ENCODE data around the gene FHIP1B.

FHIP1B gene

GRCh38 chr11:6245536-6245935 is 11.1 kb upstream of the FHIP1B start:
- TF ChIP-seq CTCF (IDR thresholded peaks at IDR 0.05; ENCODE audit: low read depth, low read length), result no peak
- no peak overlapping the region for H3K4me3 ChIP-seq (ENCODE audit: low read depth, low read length)
- no peaks in the 10 kb centered on the region for H3K27me3 ChIP-seq
- no peak for DNase-seq
- no peaks in the 10 kb centered on the region for H3K36me3 ChIP-seq
- H3K4me1 ChIP-seq, result no peaks in the 10 kb centered on the region
- H3K9me3 ChIP-seq, result no peaks in the 10 kb centered on the region

GRCh38 chr11:6241316-6241715 is 6.9 kb upstream of the FHIP1B start:
- no peak for DNase-seq
- Histone ChIP-seq H3K9me3 (no peaks in the 10 kb centered on the region), H3K27me3 (no peaks in the 10 kb centered on the region), H3K4me3 (ENCODE audit: low read depth, low read length) (no peak overlapping the region), H3K4me1 (no peaks in the 10 kb centered on the region), H3K36me3 (no peaks in the 10 kb centered on the region)
- TF ChIP-seq CTCF (IDR thresholded peaks at IDR 0.05; ENCODE audit: low read depth, low read length), result no peak

GRCh38 chr11:6240781-6241180 is 6.3 kb upstream of the FHIP1B start:
- Histone ChIP-seq H3K4me1 (no peaks in the 10 kb centered on the region), H3K27me3 (no peaks in the 10 kb centered on the region), H3K36me3 (no peaks in the 10 kb centered on the region), H3K9me3 (no peaks in the 10 kb centered on the region), H3K4me3 (ENCODE audit: low read depth, low read length) (no peak overlapping the region)
- TF ChIP-seq CTCF (IDR thresholded peaks at IDR 0.05; ENCODE audit: low read depth, low read length), result no peak
- DNase-seq, result no peak

- Histone ChIP-seq H3K4me1 (no peaks in the 10 kb centered on the region), H3K36me3 (no peaks in the 10 kb centered on the region), H3K27me3 (no peaks in the 10 kb centered on the region), H3K9me3 (no peaks in the 10 kb centered on the region), H3K4me3 (ENCODE audit: low read depth, low read length) (no peak overlapping the region)
- no peak for TF ChIP-seq CTCF (IDR thresholded peaks at IDR 0.05; ENCODE audit: low read depth, low read length)
- no peak for DNase-seq
Observed at GRCh38 chr11:6240139-6240538, 5.7 kb upstream of the FHIP1B start.

GRCh38 chr11:6238902-6239301 is 4.5 kb upstream of the FHIP1B start, which contains the start of gene CNGA4:
CNGA4 (plus strand) TSS chr11:6239089; CDS start chr11:6239207, 118 bp downstream.
- no peak within 1 kb of the TSS for H3K4me3 ChIP-seq (ENCODE audit: low read depth, low read length)
- no peaks in the 10 kb centered on the region for H3K27me3 ChIP-seq
- no peaks in the 10 kb centered on the region for H3K9me3 ChIP-seq
- H3K36me3 ChIP-seq, result no peaks in the 10 kb centered on the region
- no peaks in the 10 kb centered on the region for H3K4me1 ChIP-seq
- DNase-seq, result no peak
- TF ChIP-seq CTCF (IDR thresholded peaks at IDR 0.05; ENCODE audit: low read depth, low read length), result no peak

GRCh38 chr11:6237761-6238302 is 3.4 kb upstream of the FHIP1B start:
- Histone ChIP-seq H3K4me1 (no peaks in the 10 kb centered on the region), H3K4me3 (ENCODE audit: low read depth, low read length) (no peak overlapping the region), H3K36me3 (no peaks in the 10 kb centered on the region), H3K9me3 (no peaks in the 10 kb centered on the region), H3K27me3 (no peaks in the 10 kb centered on the region)
- DNase-seq, result no peak
- no peak for TF ChIP-seq CTCF (IDR thresholded peaks at IDR 0.05; ENCODE audit: low read depth, low read length)
